Measurements from ENCODE around the gene KRT72.

- TF ChIP-seq CTCF (IDR thresholded peaks at IDR 0.05; ENCODE audit: low read depth, low read length, poor library complexity, severe bottlenecking) (no peak), EZH2phosphoT487 (IDR thresholded peaks at IDR 0.05; ENCODE audit: borderline replicate concordance, low read length) (no peak)
These were observed 28.2 kb upstream of the KRT72 start for GRCh38 chr12:52629281-52630007.

Measured in DOHH2 (cell line).